ENCODE results near the gene ZNF407.

GRCh38 chr18:75112186-75113096 is 514.8 kb downstream of the ZNF407 start:
- TF ChIP-seq CTCF (IDR thresholded peaks at IDR 0.05; ENCODE audit: low read depth, low read length, missing input control): no peak
- no peak for TF ChIP-seq GABPA (IDR thresholded peaks at IDR 0.05 in 1 of 2, conservative IDR thresholded peaks at IDR 0.05 in 1 of 2)
